Pancreas (tissue), 8 donors: ENCODE data around the gene TMEM187. TPM values are rescaled to one million over a fixed set of nuclear protein-coding genes. Genes with fewer than 3 reads are reported as not detected.

ENCODE experiments used
- microRNA-seq, 2 donors: library from miRNA; unstranded; fragments of <30 nt; microRNA quantifications; one replicate each; pipeline versions ENCODE4 to v1.1.0, GENCODE V29; 2019 to 2020
- polyA plus RNA-seq, 2 donors: library from polyadenylated mRNA; stranded (reverse); fragments of 200-250 nt; gene quantifications; one replicate each; pipeline ENCODE4 v1.2.3, GENCODE V29; 2013
- total RNA-seq, 6 donors: library from RNA; stranded (reverse); fragmentation: NEBNext Ultra II Directional in 4 of 6; extraction: Animal tissue kit (Norgen Biotek cat#: 25700) in 4 of 6; gene quantifications; one replicate each; pipeline versions ENCODE4 v1.2.1 to v1.2.4, GENCODE V29; 2021 to 2023
- donor health status: healthy with polysubstance abuse.
- donor health status: DM: no; HTN: no; CAD: no; lungs with moderate emphysema.
- donor health status: DM: no; HTN: no; CAD: no.
- donor health status: Bipolar disorder and iron deficiency.
- donor health status: DM: yes; HTN: yes; CAD: no.
- donor health status: DM: no; HTN: no; CAD: no.
- donor health status: DM: no; HTN: no; CAD: no.
- donor health status: DM: yes; HTN: yes; CAD: no.

TMEM187 gene
- total and polyA plus RNA-seq, 8 donors: 5.2 to 12.4 (median 8.3) TPM

Small RNA genes within 50 kb of the gene (microRNA-seq; reads per million reads assigned to microRNA genes)
- gene MIR3202-1 (0 reads per million in 2 donors), gene MIR3202-2 (0 reads per million in 2 donors), gene MIR718 (0 reads per million in 2 donors)

Other genes with a start within 250 kb of the TMEM187 start
- 100 to 1,000 TPM in 2 of 6 donors, 10 to 100 TPM in 4; 72.2 to 118 (median 88.4) TPM for gene BCAP31, start 248.4 kb upstream of the TMEM187 start, total RNA-seq
- 10 to 100 TPM; 66.3 to 90.1 TPM for gene BCAP31, start 248.4 kb upstream of the TMEM187 start, polyA plus RNA-seq
- gene ABCD1, start 247.9 kb upstream of the TMEM187 start, total RNA-seq: 10 to 100 TPM in 3 of 6 donors, 1 to 10 TPM in 3; 5.8 to 13.2 (median 9.8) TPM
- gene ABCD1, start 247.9 kb upstream of the TMEM187 start, polyA plus RNA-seq: 10 to 100 TPM in 1 of 2 donors, 1 to 10 TPM in 1; 6.7 to 11.9 TPM
- gene PLXNB3, start 208.5 kb upstream of the TMEM187 start, total RNA-seq: 1 to 10 TPM; 4.0 to 9.0 (median 5.2) TPM
- 10 to 100 TPM; 22.9 to 28.6 TPM for gene PLXNB3, start 208.5 kb upstream of the TMEM187 start, polyA plus RNA-seq
- gene SRPK3, start 191.7 kb upstream of the TMEM187 start, total RNA-seq: under 1 TPM in 5 of 6 donors, not detected in 1; 0.12 to 0.38 (median 0.20) TPM
- 1 to 10 TPM; 1.0 to 1.5 TPM for gene SRPK3, start 191.7 kb upstream of the TMEM187 start, polyA plus RNA-seq
- 10 to 100 TPM; 15.8 to 29.9 (median 23.0) TPM for gene IDH3G, start 178.4 kb upstream of the TMEM187 start, total RNA-seq
- 10 to 100 TPM; 47.2 to 48.4 TPM for gene IDH3G, start 178.4 kb upstream of the TMEM187 start, polyA plus RNA-seq
- gene SSR4, start 178.1 kb upstream of the TMEM187 start, total RNA-seq: 100 to 1,000 TPM; 368 to 471 (median 392) TPM
- gene SSR4, start 178.1 kb upstream of the TMEM187 start, polyA plus RNA-seq: 100 to 1,000 TPM; 749 to 925 TPM
- gene PDZD4, start 142.2 kb upstream of the TMEM187 start, total RNA-seq: 1 to 10 TPM in 2 of 6 donors, under 1 TPM in 4; 0.79 to 2.4 (median 0.92) TPM
- 10 to 100 TPM in 1 of 2 donors, 1 to 10 TPM in 1; 8.4 to 15.2 TPM for gene PDZD4, start 142.2 kb upstream of the TMEM187 start, polyA plus RNA-seq
- gene L1CAM, start 86.6 kb upstream of the TMEM187 start, total RNA-seq: 1 to 10 TPM in 4 of 6 donors, under 1 TPM in 2; 0.97 to 1.6 (median 1.2) TPM
- 1 to 10 TPM in 1 of 2 donors, under 1 TPM in 1; 0.84 to 3.9 TPM for gene L1CAM, start 86.6 kb upstream of the TMEM187 start, polyA plus RNA-seq
- gene AVPR2, start 68.1 kb upstream of the TMEM187 start, total RNA-seq: under 1 TPM; 0.12 to 0.58 (median 0.31) TPM
- gene AVPR2, start 68.1 kb upstream of the TMEM187 start, polyA plus RNA-seq: 1 to 10 TPM; 1.3 TPM
- 10 to 100 TPM in 3 of 6 donors, 1 to 10 TPM in 3; 1.9 to 18.9 (median 8.9) TPM for gene ARHGAP4, start 46.5 kb upstream of the TMEM187 start, total RNA-seq
- gene ARHGAP4, start 46.5 kb upstream of the TMEM187 start, polyA plus RNA-seq: 10 to 100 TPM; 44.7 to 71.7 TPM
- gene NAA10, start 37.7 kb upstream of the TMEM187 start, total RNA-seq: 10 to 100 TPM; 24.5 to 49.0 (median 40.3) TPM
- gene NAA10, start 37.7 kb upstream of the TMEM187 start, polyA plus RNA-seq: 100 to 1,000 TPM in 1 of 2 donors, 10 to 100 TPM in 1; 95.1 to 115 TPM
- 1 to 10 TPM in 4 of 6 donors, under 1 TPM in 2; 0.43 to 7.5 (median 1.6) TPM for gene RENBP, start 28.1 kb upstream of the TMEM187 start, total RNA-seq
- 1 to 10 TPM; 2.8 to 5.1 TPM for gene RENBP, start 28.1 kb upstream of the TMEM187 start, polyA plus RNA-seq
- 10 to 100 TPM; 10.4 to 28.4 (median 17.0) TPM for gene HCFC1, start 936 bp upstream of the TMEM187 start, total RNA-seq
- 10 to 100 TPM; 15.7 to 17.1 TPM for gene HCFC1, start 936 bp upstream of the TMEM187 start, polyA plus RNA-seq
- 100 to 1,000 TPM in 1 of 6 donors, 10 to 100 TPM in 5; 44.5 to 103 (median 64.6) TPM for gene IRAK1, start 47.1 kb downstream of the TMEM187 start, total RNA-seq
- gene IRAK1, start 47.1 kb downstream of the TMEM187 start, polyA plus RNA-seq: 10 to 100 TPM; 35.8 to 48.9 TPM
- gene MECP2, start 125.0 kb downstream of the TMEM187 start, total RNA-seq: 10 to 100 TPM; 21.3 to 30.8 (median 23.6) TPM
- gene MECP2, start 125.0 kb downstream of the TMEM187 start, polyA plus RNA-seq: 10 to 100 TPM; 17.7 to 19.5 TPM
- gene OPN1LW, start 171.5 kb downstream of the TMEM187 start, total RNA-seq: not detected
- not detected for gene OPN1LW, start 171.5 kb downstream of the TMEM187 start, polyA plus RNA-seq
- gene OPN1MW, start 209.8 kb downstream of the TMEM187 start, total RNA-seq: not detected
- not detected for gene OPN1MW, start 209.8 kb downstream of the TMEM187 start, polyA plus RNA-seq
- not detected for gene OPN1MW2, start 247.0 kb downstream of the TMEM187 start, total RNA-seq
- not detected for gene OPN1MW2, start 247.0 kb downstream of the TMEM187 start, polyA plus RNA-seq